ENCODE results near the gene PLPPR2.
"Not testable (repeated sequence)": the region's sequence is repeated elsewhere in the genome, so short reads cannot be mapped to it uniquely, and the experiment has no call there.

PLPPR2 gene

GRCh38 chr19:11404588-11405222, 49.5 kb downstream of the PLPPR2 start:
- Histone ChIP-seq H3K36me3 (ENCODE audit: insufficient read depth, low read length) (no peaks in the 10 kb centered on the region), H3K79me2 (ENCODE audit: insufficient read depth, low read length) (no peaks in the 10 kb centered on the region), H3K9ac (ENCODE audit: low read depth, low read length, poor library complexity, severe bottlenecking) (no peak overlapping the region), H2AFZ (ENCODE audit: low read length) (no peak overlapping the region; the same call in 1 of the 2 replicates), H3K27me3 (ENCODE audit: insufficient read depth, low read length, poor library complexity, severe bottlenecking) (no peaks in the 10 kb centered on the region), H3K9me3 (ENCODE audit: insufficient read depth, low read depth, low read length) (no peaks in the 10 kb centered on the region), H3F3A (ENCODE audit: low read depth) (no peaks in the 10 kb centered on the region), H3K4me1 (ENCODE audit: insufficient read depth, low read length, poor library complexity, severe bottlenecking) (no peaks in the 10 kb centered on the region), H3K9me2 (replicated peaks; ENCODE audit: low read depth, low read length) (no peaks in the 10 kb centered on the region), H3K4me2 (ENCODE audit: low read depth, low read length, poor library complexity, severe bottlenecking) (no peak overlapping the region), H4K20me1 (ENCODE audit: insufficient read depth, low read length, poor library complexity, severe bottlenecking) (no peaks in the 10 kb centered on the region), H3K4me3 (ENCODE audit: low read length, poor library complexity, severe bottlenecking) (no peak overlapping the region)
- TF ChIP-seq EZH2phosphoT487 (IDR thresholded peaks at IDR 0.05; ENCODE audit: borderline replicate concordance) (no peak), CTCF (conservative IDR thresholded peaks at IDR 0.05; ENCODE audit: low read length) (no peak)

- H3K4me2 ChIP-seq (ENCODE audit: low read depth, low read length, poor library complexity, severe bottlenecking): no peak overlapping the region
- H3K4me1 ChIP-seq (ENCODE audit: insufficient read depth, low read length, poor library complexity, severe bottlenecking): no peaks in the 10 kb centered on the region
- H3K9ac ChIP-seq (ENCODE audit: low read depth, low read length, poor library complexity, severe bottlenecking): no peak overlapping the region
- H3K27me3 ChIP-seq (ENCODE audit: insufficient read depth, low read length, poor library complexity, severe bottlenecking): no peaks in the 10 kb centered on the region
- H2AFZ ChIP-seq (ENCODE audit: low read length): no peak overlapping the region
- H3K9me3 ChIP-seq (ENCODE audit: insufficient read depth, low read depth, low read length): no peaks in the 10 kb centered on the region
- H3K79me2 ChIP-seq (ENCODE audit: insufficient read depth, low read length): no peaks in the 10 kb centered on the region
- no peak for TF ChIP-seq CTCF (conservative IDR thresholded peaks at IDR 0.05; ENCODE audit: low read length)
- no peak overlapping the region for H3K4me3 ChIP-seq (ENCODE audit: low read length, poor library complexity, severe bottlenecking)
- no peaks in the 10 kb centered on the region for H3F3A ChIP-seq (ENCODE audit: low read depth)
- H4K20me1 ChIP-seq (ENCODE audit: insufficient read depth, low read length, poor library complexity, severe bottlenecking): no peaks in the 10 kb centered on the region
- H3K36me3 ChIP-seq (ENCODE audit: insufficient read depth, low read length): no peaks in the 10 kb centered on the region
- no peaks in the 10 kb centered on the region for H3K9me2 ChIP-seq (replicated peaks; ENCODE audit: low read depth, low read length)
Observed at GRCh38 chr19:11405846-11406643, 50.8 kb downstream of the PLPPR2 start.

- not testable (repeated sequence) for H3K4me2 ChIP-seq (ENCODE audit: low read depth, low read length, poor library complexity, severe bottlenecking); H2AFZ ChIP-seq (ENCODE audit: low read length); H3K27me3 ChIP-seq (ENCODE audit: insufficient read depth, low read length, poor library complexity, severe bottlenecking)
Observed at GRCh38 chr19:11406703-11407236, 51.5 kb downstream of the PLPPR2 start.

More at GRCh38 chr19:11406703-11407236, 51.5 kb downstream of the PLPPR2 start:
- not testable (repeated sequence) for H3K79me2 ChIP-seq (ENCODE audit: insufficient read depth, low read length); H4K20me1 ChIP-seq (ENCODE audit: insufficient read depth, low read length, poor library complexity, severe bottlenecking); H3K4me1 ChIP-seq (ENCODE audit: insufficient read depth, low read length, poor library complexity, severe bottlenecking); H3K9ac ChIP-seq (ENCODE audit: low read depth, low read length, poor library complexity, severe bottlenecking); H3F3A ChIP-seq (ENCODE audit: low read depth); H3K9me2 ChIP-seq (replicated peaks; ENCODE audit: low read depth, low read length); H3K36me3 ChIP-seq (ENCODE audit: insufficient read depth, low read length); H3K4me3 ChIP-seq (ENCODE audit: low read length, poor library complexity, severe bottlenecking); H3K9me3 ChIP-seq (ENCODE audit: insufficient read depth, low read depth, low read length)

Measured in Loucy (cell line).